IMR-90 (cell line): ENCODE data around the gene PAN3. TPM values are rescaled to one million over a fixed set of nuclear protein-coding genes. Genes with fewer than 3 reads are reported as not detected.

Experiments
- microRNA-seq, 2 experiments: library from miRNA; stranded (forward) in 1 of 2; unstranded in 1 of 2; fragments of 10-50 nt in 1 of 2; fragments of <30 nt in 1 of 2; gene quantifications in 1 of 2; microRNA quantifications in 1 of 2; one replicate each; pipeline versions ENCODE3 to v1.1.0; 2013 to 2020; ENCODE audit not compliant: insufficient read depth in 1 of 2, insufficient read length in 1 of 2, unreplicated experiment in 1 of 2
- polyA plus RNA-seq, 3 experiments: library from polyadenylated mRNA; depleted of rRNA; stranded (reverse); fragments of >200 nt; gene quantifications; 2 replicates each; pipeline ENCODE4 v1.2.3, GENCODE V29; 2012; ENCODE audit warnings: low replicate concordance in 1 of 3
- small RNA-seq, 5 experiments: library from RNA; depleted of rRNA; stranded (forward); fragments of <200 nt; gene quantifications; one replicate each; pipeline ENCODE3, GENCODE V24; 2012
- total RNA-seq: library from RNA; depleted of rRNA; stranded (reverse); fragments of >200 nt; gene quantifications from 2 replicates; pipeline ENCODE4 v1.2.3, GENCODE V29; 2012; rRNA removed

Gene PAN3
- total and polyA plus RNA-seq, 2 of the 4 experiments (the other 2 are of a cell fraction): 6.6 to 15.1 TPM

Small RNA genes lying within 50 kb of the gene (microRNA-seq; reads per million reads assigned to microRNA genes)
- gene RNU6-82P (ENCODE audit: insufficient read depth, insufficient read length): not detected

Small RNA genes lying within 50 kb of the gene (small RNA-seq; reads per million reads assigned to genes)
- 0 reads per million in 5 experiments for gene RNU6-82P

Other genes with a start within 250 kb of the PAN3 start
- gene PDX1, start 218.5 kb upstream of the PAN3 start, total RNA-seq: not detected in 2 replicates
- gene PDX1, start 218.5 kb upstream of the PAN3 start, polyA plus RNA-seq (2012; rRNA removed): not detected in 2 replicates
- not detected in 2 replicates for gene CDX2, start 169.2 kb upstream of the PAN3 start, total RNA-seq
- gene CDX2, start 169.2 kb upstream of the PAN3 start, polyA plus RNA-seq (2012; rRNA removed): not detected in 2 replicates
- not detected in 2 replicates for gene URAD, start 149.9 kb upstream of the PAN3 start, total RNA-seq
- not detected in 2 replicates for gene URAD, start 149.9 kb upstream of the PAN3 start, polyA plus RNA-seq (2012; rRNA removed)
- not detected in 2 replicates for gene FLT3, start 38.0 kb upstream of the PAN3 start, total RNA-seq
- not detected in 2 replicates for gene FLT3, start 38.0 kb upstream of the PAN3 start, polyA plus RNA-seq (2012; rRNA removed)